ENCODE results near the gene ATP5PF. TPM values are rescaled to one million over a fixed set of nuclear protein-coding genes. Genes with fewer than 3 reads are reported as not detected.
A peak's percentile ranks its signal among the peaks of the same experiment; 100 is the strongest.
"Not testable (repeated sequence)": the region's sequence is repeated elsewhere in the genome, so short reads cannot be mapped to it uniquely, and the experiment has no call there.

ATP5PF gene
- total and polyA plus RNA-seq, 2 of the 4 experiments (the other 2 are of a cell fraction): 76.0 to 190 TPM

- peak; percentile 51 for DNase-seq
- no TSS peak for BruUV-seq (replicated peaks)
- POLR2A ChIA-PET (ENCODE audit: unreplicated experiment): interaction anchor here (1.1 kb wide), 1 partner anchor 12 kb away, joined by 3 read pairs; no protein-coding TSS in a partner anchor
These were observed 17.1 kb downstream of the ATP5PF start for GRCh38 chr21:25717491-25718147.

GRCh38 chr21:25714066-25714465 lies 20.6 kb downstream of the ATP5PF start:
- H3K4me1 ChIP-seq (ENCODE audit: control insufficient read depth, insufficient read depth, low read length); H3K23ac ChIP-seq (ENCODE audit: low read depth, low read length); H4K8ac ChIP-seq (ENCODE audit: low read depth in 2 of 2, low read length in 2 of 2); H2BK120ac ChIP-seq (ENCODE audit: low read depth, low read length); POLR2A ChIA-PET (ENCODE audit: unreplicated experiment); H2BK5ac ChIP-seq (ENCODE audit: low read depth, low read length, poor library complexity, severe bottlenecking); intact Hi-C loops (cut with micrococcal nuclease); ATAC-seq (ENCODE audit: low read depth); H3K79me1 ChIP-seq (ENCODE audit: low read depth in 1 of 2, low read length in 2 of 2); H3K18ac ChIP-seq (ENCODE audit: low read depth, low read length); H3K36me3 ChIP-seq (ENCODE audit: control insufficient read depth, insufficient read depth, low read length); H3K9me3 ChIP-seq (ENCODE audit: control insufficient read depth, insufficient read depth, low read length); H3K9ac ChIP-seq (ENCODE audit: low read depth, low read length); H2AK9ac ChIP-seq (replicated peaks; ENCODE audit: low read depth, low read length, poor library complexity); H3K27me3 ChIP-seq (ENCODE audit: control insufficient read depth, insufficient read depth, low read length); H3K9me1 ChIP-seq (ENCODE audit: insufficient read depth, low read length); H3K56ac ChIP-seq (ENCODE audit: extremely low read depth, insufficient read depth, low read length); DNase-seq; H2AK5ac ChIP-seq (ENCODE audit: low read depth, low read length); in situ Hi-C loops (cut with MboI; ENCODE audit: low sequenced_read_pairs); H4K20me1 ChIP-seq (ENCODE audit: insufficient read depth, low read length); H2BK20ac ChIP-seq (ENCODE audit: low read depth, low read length); H2AFZ ChIP-seq (replicated peaks; ENCODE audit: low read length, poor library complexity); H3K27ac ChIP-seq (ENCODE audit: insufficient read depth, low read length); BruUV-seq (replicated peaks); H4K5ac ChIP-seq (ENCODE audit: low read depth, low read length); H3K14ac ChIP-seq (replicated peaks; ENCODE audit: low read depth, low read length); dilution Hi-C loops (cut with HindIII; ENCODE audit: low sequenced_read_pairs, unreplicated experiment); H3K4ac ChIP-seq (ENCODE audit: low read depth, low read length); H4K91ac ChIP-seq (ENCODE audit: insufficient read depth, low read depth, low read length); H3K4me3 ChIP-seq (ENCODE audit: insufficient read depth, low read depth, low read length); H2BK15ac ChIP-seq (ENCODE audit: low read depth, low read length); H3K4me2 ChIP-seq (ENCODE audit: low read depth, low read length): not testable (repeated sequence)
- CTCF ChIA-PET: interaction anchor here (0.6 kb wide), 1 partner anchor 59 kb away, joined by 3 read pairs; no protein-coding TSS in a partner anchor
- WGBS, 2 experiments (ENCODE audit: extremely low coverage in 2 of 2, insufficient read length in 1 of 2): 100% methylated on average over 5 of the region's 10 CpGs; no CpG with 5 or more reads in 1 of the 2 experiments

More at GRCh38 chr21:25717491-25718147, 17.1 kb downstream of the ATP5PF start:
- intact Hi-C loops (cut with micrococcal nuclease): no loop called here
- in situ Hi-C loops (cut with MboI; ENCODE audit: low sequenced_read_pairs): no loop called here
- Histone ChIP-seq H2BK20ac (ENCODE audit: low read depth, low read length) (no peak overlapping the region), H4K5ac (ENCODE audit: low read depth, low read length) (no peak overlapping the region), H2BK5ac (ENCODE audit: low read depth, low read length, poor library complexity, severe bottlenecking) (no peak overlapping the region), H2BK120ac (ENCODE audit: low read depth, low read length) (no peak overlapping the region), H3K4ac (ENCODE audit: low read depth, low read length) (no peak overlapping the region), H3K9me1 (ENCODE audit: insufficient read depth, low read length) (0 out of 2 replicates have a peak, but pooled peaks cover 6% of the 10 kb centered on the region), H2AK9ac (replicated peaks; ENCODE audit: low read depth, low read length, poor library complexity) (no peak overlapping the region), H3K4me2 (ENCODE audit: low read depth, low read length) (no peak overlapping the region), H4K91ac (ENCODE audit: insufficient read depth, low read depth, low read length) (no peak overlapping the region), H3K18ac (ENCODE audit: low read depth, low read length) (no peak overlapping the region), H3K9ac (ENCODE audit: low read depth, low read length) (no peak overlapping the region), H3K4me3 (ENCODE audit: insufficient read depth, low read depth, low read length) (no peak overlapping the region), H4K8ac (ENCODE audit: low read depth in 2 of 2, low read length in 2 of 2) (no peak overlapping the region), H3K9me3 (ENCODE audit: control insufficient read depth, insufficient read depth, low read length) (no peaks in the 10 kb centered on the region), H2AFZ (replicated peaks; ENCODE audit: low read length, poor library complexity) (no peak overlapping the region), H4K20me1 (ENCODE audit: insufficient read depth, low read length) (no peaks in the 10 kb centered on the region), H2AK5ac (ENCODE audit: low read depth, low read length) (no peak overlapping the region), H3K56ac (ENCODE audit: extremely low read depth, insufficient read depth, low read length) (no peak overlapping the region), H3K27ac (ENCODE audit: insufficient read depth, low read length) (no peak overlapping the region), H3K79me1 (ENCODE audit: low read depth in 1 of 2, low read length in 2 of 2) (no peaks in the 10 kb centered on the region), H3K27me3 (ENCODE audit: control insufficient read depth, insufficient read depth, low read length) (no peaks in the 10 kb centered on the region), H3K4me1 (ENCODE audit: control insufficient read depth, insufficient read depth, low read length) (no peaks in the 10 kb centered on the region), H3K23ac (ENCODE audit: low read depth, low read length) (no peak overlapping the region), H3K36me3 (ENCODE audit: control insufficient read depth, insufficient read depth, low read length) (peaks cover 3% of the 10 kb centered on the region), H2BK15ac (ENCODE audit: low read depth, low read length) (no peak overlapping the region), H3K14ac (replicated peaks; ENCODE audit: low read depth, low read length) (no peak overlapping the region)
- TF ChIP-seq CHD1 (IDR thresholded peaks at IDR 0.05; ENCODE audit: low read depth, low read length) (no peak), POLR2A (IDR thresholded peaks at IDR 0.05; ENCODE audit: low read depth, low read length) (no peak), RFX5 (IDR thresholded peaks at IDR 0.05; ENCODE audit: low read depth, low read length) (no peak), SMC3 (IDR thresholded peaks at IDR 0.05; ENCODE audit: low read depth, low read length) (no peak), MXI1 (IDR thresholded peaks at IDR 0.05; ENCODE audit: borderline replicate concordance, low read depth, low read length) (no peak), BHLHE40 (IDR thresholded peaks at IDR 0.05; ENCODE audit: low read depth, low read length) (no peak), NFE2L2 (IDR thresholded peaks at IDR 0.05; ENCODE audit: low read depth, low read length) (no peak), USF2 (IDR thresholded peaks at IDR 0.05; ENCODE audit: low read depth, low read length) (no peak), MAZ (IDR thresholded peaks at IDR 0.05; ENCODE audit: borderline replicate concordance, low read depth, low read length) (no peak), MAFK (IDR thresholded peaks at IDR 0.05; ENCODE audit: low read depth, low read length) (no peak), CEBPB (IDR thresholded peaks at IDR 0.05; ENCODE audit: low read depth, low read length) (no peak)
- dilution Hi-C loops (cut with HindIII; ENCODE audit: low sequenced_read_pairs, unreplicated experiment): no loop called here
- CTCF ChIA-PET: interaction anchor here (0.6 to 0.7 kb wide), 2 partner anchors 10 to 63 kb away, joined by 3 read pairs; no protein-coding TSS in a partner anchor
- 60% methylated on average over 1 of the region's 5 CpGs; no CpG with 5 or more reads in 1 of the 2 experiments for whole genome bisulfite sequencing, 2 experiments (ENCODE audit: extremely low coverage in 2 of 2, insufficient read length in 1 of 2)
- ATAC-seq (ENCODE audit: low read depth): peak; percentile 27; the same call in 1 of the 2 replicates

All from IMR-90 (cell line).